Effector CD4-positive, alpha-beta T cell (primary cell): ENCODE results near the gene DCAF5.

ENCODE experiments used
- DNase-seq: peaks from one replicate; pipeline ENCODE4 v3.0.0-alpha.2; 2020

Gene DCAF5

DNA sequence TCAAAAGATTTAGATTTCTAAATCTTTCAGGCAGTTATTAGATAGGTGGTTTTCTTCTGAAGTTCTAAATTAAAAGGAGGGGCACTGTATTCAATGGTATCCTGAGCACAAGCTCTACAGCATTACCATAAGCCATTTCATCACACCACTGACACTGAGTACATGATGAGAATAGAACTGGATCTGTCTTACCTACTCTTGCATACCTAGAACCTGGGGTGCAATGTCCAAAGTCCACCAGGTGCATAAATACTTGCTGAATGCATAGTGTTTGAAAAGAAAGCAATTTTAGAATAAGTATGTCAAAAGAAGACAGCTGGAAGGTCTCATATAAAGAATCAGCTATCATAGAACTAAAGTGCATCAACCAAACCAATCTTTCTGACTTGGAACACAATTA lies 88.3 kb downstream of the DCAF5 start:
- no peak for DNase-seq

- no peak for DNase-seq
Measured at GRCh38 chr14:69059658-69060623, 93.0 kb downstream of the DCAF5 start.

GRCh38 chr14:69055999-69056788 lies 96.7 kb downstream of the DCAF5 start:
- no peak for DNase-seq

DNA sequence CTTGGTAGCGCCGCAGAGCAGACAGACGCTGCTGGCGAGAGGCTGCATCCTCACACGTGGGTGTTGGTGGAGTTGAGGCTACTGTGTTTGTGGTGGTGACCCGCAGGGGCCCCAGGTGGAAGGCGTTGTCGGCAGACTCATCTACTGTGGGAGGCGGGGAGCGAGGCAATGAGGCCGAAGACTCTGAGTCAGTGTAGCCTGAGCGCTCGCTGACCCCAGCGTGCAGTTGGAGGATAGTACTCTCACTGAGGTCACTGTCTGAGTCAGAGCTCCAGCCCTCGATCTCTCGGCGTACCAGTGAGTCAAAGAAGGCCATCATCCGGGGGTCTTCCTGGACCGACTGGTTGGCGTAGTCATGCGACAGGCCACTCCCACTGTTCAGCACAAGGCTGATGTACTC lies 97.8 kb downstream of the DCAF5 start:
- no peak for DNase-seq

DNA sequence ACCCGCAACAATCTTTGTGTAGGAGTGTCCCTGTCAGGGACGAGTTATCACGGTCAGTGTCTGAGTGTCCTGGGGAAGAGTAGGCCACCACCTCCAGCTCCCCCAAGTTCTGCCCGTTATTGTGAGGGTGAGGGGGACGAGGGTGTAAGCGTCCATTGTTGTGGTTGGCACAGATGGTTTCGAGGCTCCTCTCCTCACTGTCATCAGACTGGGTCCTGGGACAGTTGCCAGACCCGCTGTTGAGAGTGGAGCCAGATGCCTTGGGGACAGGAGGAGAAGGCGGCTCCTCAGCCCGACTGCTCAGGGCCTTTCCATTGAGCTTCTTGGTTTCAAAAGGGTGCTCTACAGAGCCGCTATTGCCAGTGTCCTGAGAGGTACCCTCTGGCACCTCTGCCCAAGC lies 98.9 kb downstream of the DCAF5 start:
- no peak for DNase-seq

DNA sequence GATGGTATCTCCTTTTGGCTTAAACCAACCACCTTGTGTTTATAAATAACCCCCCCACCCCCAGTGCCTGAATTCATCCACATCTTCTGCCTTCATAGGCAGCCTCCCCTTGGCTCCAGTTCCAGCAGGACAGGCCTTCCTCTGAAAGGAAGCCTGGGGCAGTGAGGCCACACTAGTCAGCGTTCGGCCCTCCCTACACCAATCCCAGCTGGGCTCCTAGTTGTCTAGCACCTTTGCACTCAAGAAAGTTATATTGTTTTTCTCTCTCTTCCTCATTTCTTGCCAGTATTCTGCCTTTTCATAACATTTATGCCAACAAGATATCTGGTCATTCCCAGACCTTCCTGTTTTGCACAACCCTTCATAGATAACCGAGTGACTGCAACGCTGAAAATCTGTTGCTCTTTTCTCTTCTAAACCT lies 100.7 kb downstream of the DCAF5 start:
- DNase-seq, result no peak

DNA sequence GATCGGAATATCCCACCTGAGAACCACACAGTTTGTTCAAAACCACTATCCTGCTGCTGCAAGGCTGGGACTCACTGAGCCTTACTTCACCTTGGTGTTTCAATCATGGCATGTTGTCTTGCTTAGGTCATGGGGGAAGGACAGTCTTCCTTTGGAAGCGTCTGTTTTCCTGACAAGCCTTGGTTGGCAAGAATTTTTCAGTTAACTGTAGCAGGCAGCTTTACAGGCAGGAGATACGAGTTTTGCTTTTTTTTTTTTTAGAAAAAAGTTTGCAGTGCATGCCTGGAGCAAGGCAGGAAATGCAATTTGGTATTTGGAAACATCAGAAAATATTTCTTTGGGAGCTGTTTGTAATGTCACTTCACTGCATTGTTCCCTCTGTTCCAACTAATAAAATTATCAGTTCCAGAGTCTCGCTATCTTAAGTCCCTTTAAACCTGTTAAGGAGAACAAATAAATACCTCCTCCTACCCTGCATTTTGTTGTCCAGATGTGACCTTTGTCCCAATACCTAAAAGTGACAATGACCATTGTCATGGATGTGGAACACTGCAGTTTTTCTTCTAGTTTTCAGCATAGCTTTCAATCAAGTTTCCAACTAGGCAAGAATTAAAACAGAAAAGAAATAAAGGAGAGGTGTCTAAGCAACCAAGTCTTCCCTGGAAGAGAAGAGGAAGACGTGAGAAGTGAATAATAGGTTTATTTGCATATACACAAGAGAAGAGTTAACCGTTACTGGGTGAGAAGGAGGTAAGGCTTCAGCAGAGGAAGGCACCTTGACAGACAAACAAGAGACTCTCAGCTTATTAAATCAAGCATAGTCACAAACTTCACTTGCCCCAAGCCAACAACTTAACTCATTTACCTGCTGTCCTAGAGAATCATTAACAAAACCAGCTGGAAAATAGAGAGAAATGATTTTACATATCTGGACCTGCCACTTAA lies 102.4 kb downstream of the DCAF5 start:
- DNase-seq, result no peak

GRCh38 chr14:69049675-69050074 lies 103.2 kb downstream of the DCAF5 start:
- no peak for DNase-seq

GRCh38 chr14:69048456-69048855 lies 104.5 kb downstream of the DCAF5 start:
- DNase-seq, result no peak

DNA sequence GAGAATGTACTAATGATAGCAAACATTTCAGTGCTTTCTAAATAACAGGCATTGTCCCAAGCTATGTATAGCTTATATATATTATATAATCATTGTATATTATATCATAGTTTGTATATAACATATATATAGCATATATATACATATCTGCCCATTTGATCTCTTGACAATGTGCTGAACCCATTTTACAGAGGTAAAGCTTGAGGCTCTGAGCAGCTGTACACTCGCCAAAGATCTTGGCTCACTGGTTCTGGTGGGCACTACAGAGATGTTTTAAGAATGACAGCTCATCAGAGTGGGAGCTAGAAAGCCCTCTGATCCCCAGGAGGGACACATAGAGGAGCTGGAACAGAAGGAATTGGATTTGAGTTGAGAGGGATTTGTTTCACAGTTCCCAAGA lies 105.7 kb downstream of the DCAF5 start:
- no peak for DNase-seq

DNA sequence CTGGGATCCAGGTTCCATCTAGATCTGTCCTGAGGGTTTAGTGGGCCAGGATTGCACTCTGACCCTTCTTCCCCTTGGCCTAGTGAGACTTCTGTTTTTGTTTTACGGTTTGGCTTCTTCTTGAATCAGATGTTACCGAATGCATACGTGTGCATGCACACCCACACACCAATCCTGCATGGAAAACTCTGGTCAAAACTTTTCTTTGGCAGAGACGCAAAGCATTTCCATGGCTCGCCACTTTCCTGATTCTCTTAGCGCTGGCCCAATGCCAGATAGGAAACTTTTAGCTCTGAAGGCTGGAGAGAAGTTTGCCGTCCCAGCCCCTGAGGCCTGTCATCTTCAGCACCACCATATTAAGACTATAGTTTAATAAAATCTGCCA lies 106.5 kb downstream of the DCAF5 start:
- no peak for DNase-seq

GRCh38 chr14:69045857-69046475 lies 107.0 kb downstream of the DCAF5 start:
- DNase-seq, result no peak

DNA sequence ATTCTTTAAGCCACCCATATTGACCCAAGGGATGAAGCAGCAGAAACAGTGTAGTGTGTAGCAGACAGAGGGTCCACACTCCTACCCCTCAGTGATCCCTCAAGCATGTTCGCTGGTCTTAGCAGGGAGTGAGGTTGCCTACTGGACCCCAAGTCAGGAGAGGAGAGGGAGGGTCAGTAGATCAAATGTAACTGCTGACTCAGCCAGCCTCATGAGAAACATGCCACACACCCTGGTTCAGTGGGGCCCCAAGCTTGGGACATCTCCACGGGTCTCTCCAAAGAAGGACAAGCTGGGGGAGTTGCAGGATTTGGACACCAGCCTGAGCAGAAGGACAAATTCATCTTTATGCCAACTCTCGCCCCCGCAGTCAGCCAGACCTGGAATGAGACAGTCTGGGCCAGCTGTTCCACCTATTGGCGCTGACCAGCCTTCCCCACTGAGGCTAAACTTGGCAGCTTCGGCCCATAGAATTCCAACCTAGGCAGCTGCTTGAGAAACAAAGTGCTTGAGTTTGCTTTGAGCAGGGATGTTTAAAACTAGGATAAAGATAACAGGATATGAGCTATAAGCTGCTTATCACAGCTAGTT lies 107.9 kb downstream of the DCAF5 start:
- no peak for DNase-seq

DNA sequence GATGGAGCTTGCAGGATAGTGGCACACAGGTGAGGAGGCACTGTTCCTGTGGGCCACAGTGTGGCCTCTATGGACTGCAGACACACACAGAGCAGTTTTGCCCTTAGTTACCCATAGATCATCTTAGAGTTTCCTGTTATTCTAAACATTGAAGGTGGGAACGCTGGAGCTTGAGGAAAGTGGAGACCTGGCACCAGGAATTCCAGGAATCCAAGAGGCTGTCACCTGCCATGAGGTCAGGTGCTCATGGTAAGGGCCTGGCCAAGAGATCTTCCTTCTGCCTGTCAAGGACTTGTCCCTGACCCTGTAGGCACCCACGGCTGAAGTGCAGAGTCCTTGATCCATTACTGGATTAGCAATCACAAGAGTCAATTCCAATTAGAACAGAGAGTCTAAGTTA lies 108.6 kb downstream of the DCAF5 start:
- DNase-seq, result no peak

DNA sequence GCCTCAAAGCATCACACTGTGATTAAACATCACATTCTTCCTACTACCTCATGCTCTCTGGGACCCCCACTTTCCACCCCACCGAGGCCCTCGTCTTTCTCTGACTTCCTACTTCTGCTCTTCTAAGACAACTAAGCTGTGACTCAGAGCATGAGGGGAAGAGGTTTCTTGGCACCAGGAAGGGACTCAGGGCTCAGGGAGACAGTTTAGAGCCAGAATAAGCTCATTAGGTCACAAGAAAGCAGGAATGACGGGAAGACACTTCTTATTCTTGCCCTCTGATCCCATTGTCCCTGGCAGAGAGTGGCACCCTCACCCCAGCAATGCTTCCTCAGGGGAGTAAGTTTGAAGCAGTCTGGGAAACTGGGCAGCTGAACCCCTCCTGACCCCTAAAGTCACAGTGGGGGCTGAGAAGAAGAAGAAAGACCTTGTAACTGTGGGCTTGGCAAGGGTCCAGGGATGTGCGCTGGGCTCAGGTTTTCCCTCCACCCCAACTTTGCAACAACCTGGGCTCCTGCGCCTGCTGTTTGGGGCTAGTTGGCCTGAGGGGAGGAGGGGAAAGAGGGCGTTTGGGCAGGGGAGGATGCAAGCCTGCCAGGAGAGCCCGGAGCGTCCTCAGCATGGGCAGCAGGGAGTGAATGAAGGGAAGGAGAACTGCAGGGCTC lies 109.2 kb downstream of the DCAF5 start:
- DNase-seq, result no peak

DNA sequence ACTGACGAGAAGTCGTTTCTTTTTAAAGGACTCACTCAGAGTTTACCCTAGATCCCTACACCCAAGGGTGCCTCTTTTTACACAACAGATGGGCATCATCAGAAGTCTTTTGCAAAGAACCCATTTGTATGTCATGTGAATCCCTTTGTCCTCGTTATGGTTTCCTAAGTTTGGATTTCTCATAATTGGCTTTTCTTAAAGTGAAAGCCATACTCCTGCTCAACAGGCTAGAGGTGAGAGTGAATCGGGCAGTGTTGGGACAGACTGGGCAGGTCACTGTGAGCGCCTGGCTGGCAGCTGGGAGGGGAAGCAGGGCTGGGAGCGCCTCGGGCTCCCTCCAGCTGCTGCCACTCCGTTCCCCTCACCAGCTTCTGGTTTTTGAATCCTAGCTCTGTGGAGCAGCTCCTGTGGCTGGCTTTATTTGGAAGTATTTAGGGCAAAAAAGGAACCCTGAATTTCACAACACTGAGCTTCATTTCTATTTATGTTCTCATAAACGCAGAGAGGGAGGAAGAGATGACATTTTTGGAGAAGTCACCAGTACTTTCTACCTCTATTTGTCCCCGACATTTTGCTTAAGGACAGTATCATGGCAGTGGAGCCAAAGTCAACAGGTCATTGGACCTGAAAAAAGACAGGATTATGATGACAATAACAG lies 110.0 kb downstream of the DCAF5 start:
- no peak for DNase-seq

- DNase-seq, result no peak
Measured at GRCh38 chr14:69042299-69042698, 110.6 kb downstream of the DCAF5 start.

- no peak for DNase-seq
Measured at GRCh38 chr14:69041783-69042182, 111.1 kb downstream of the DCAF5 start.

DNA sequence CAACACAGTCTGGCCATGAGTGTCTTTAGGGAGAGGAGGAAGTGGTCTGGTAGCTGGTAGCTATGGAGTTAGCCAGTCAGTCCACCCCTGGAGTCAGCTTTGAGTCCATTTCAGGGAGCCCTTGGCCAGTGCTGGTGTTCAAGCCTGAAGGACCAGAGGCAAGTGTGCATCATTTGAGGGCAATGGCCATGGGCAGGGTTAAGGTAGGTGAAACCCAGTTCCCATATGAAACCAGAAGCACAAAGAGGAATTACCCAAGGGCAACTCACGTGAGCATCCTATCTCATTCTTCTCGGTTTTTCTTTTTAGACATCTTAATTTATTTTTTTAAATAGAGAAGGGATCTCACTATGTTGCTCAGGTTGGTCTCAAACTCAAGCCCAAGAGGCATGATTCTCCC lies 112.6 kb downstream of the DCAF5 start:
- DNase-seq, result no peak

DNA sequence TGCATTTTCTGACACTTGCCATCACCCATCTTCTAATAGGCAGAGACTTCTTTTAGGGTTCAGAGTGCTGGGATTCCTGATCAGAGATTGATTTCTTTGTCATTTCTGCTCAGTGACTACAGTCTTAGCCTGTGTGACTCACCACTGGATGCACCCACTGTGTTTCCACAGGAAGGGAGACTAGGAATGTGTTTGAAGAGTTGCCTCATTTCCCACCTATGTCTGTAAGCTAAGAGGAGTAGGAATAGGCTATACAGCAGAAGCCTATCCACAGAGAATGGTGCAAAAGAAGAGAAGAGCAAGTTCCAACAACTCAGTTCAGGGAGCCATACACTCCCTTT lies 113.7 kb downstream of the DCAF5 start:
- DNase-seq, result no peak
